ENCODE results near the gene ABHD15. TPM values are rescaled to one million over a fixed set of nuclear protein-coding genes. Genes with fewer than 3 reads are reported as not detected.

The ABHD15 gene
- total RNA-seq = 9.6 and 10.8 TPM in 2 replicates

GRCh38 chr17:29566473-29567303, at the start of gene ABHD15:
Gene ABHD15, minus strand, starts transcription at chr17:29567037. Its CDS starts 71 bp downstream, at chr17:29566966.

GRCh38 chr17:29592850-29593551, 26.2 kb upstream of the ABHD15 start, which contains the start of gene ANKRD13B:
Gene ANKRD13B, plus strand, starts transcription at chr17:29593132. Its CDS starts 490 bp downstream, at chr17:29593622.

GRCh38 chr17:29589524-29590410, 22.9 kb upstream of the ABHD15 start, which contains the start of gene GIT1:
Gene GIT1, minus strand, starts transcription at chr17:29589648. Its CDS starts 270 bp downstream, at chr17:29589378.

GRCh38 chr17:29568331-29569244, 1.8 kb upstream of the ABHD15 start, which contains the start of gene TP53I13:
Gene TP53I13, plus strand, starts transcription at chr17:29568701. Its CDS starts 58 bp downstream, at chr17:29568759.

Other genes starting within 250 kb of the ABHD15 start
- 62.4 and 74.6 TPM in 2 replicates for gene TAOK1, start 176.7 kb downstream of the ABHD15 start, total RNA-seq
- gene TP53I13, start 1.7 kb upstream of the ABHD15 start, total RNA-seq = 63.4 and 65.4 TPM in 2 replicates
- 25.6 and 30.2 TPM in 2 replicates for gene GIT1, start 22.6 kb upstream of the ABHD15 start, total RNA-seq
- gene ANKRD13B, start 26.1 kb upstream of the ABHD15 start, total RNA-seq = 8.6 and 10.0 TPM in 2 replicates
- gene CORO6, start 55.9 kb upstream of the ABHD15 start, total RNA-seq = 12.4 and 18.2 TPM in 2 replicates